T-helper 1 cell treated with Interleukin-12 subunit alpha and Interleukin-12 subunit beta and Interleukin-4 antibody, amounts not matched to agents 30 μg/mL and 1 μg/mL, for 36 hours (primary cell): ENCODE measurements around the gene UNC5B.

Experiments
- H3K27ac Mint-ChIP-seq: one replicate; pipeline ENCODE4 v1.8.0; 2021; ENCODE audit warnings: mild to moderate bottlenecking, mixed read lengths
- H3K27me3 Mint-ChIP-seq: one replicate; pipeline ENCODE4 v1.8.0; 2021; ENCODE audit warnings: low read depth, mixed read lengths
- H3K36me3 Mint-ChIP-seq: one replicate; pipeline ENCODE4 v1.8.0; 2021; ENCODE audit warnings: low read depth, mixed read lengths
- H3K4me1 Mint-ChIP-seq: one replicate; pipeline ENCODE4 v1.8.0; 2021; ENCODE audit warnings: low read depth, mixed read lengths
- H3K4me3 Mint-ChIP-seq: one replicate; pipeline ENCODE4 v1.8.0; 2021; ENCODE audit warnings: mild to moderate bottlenecking, moderate library complexity, mixed read lengths
- H3K9me3 Mint-ChIP-seq: one replicate; pipeline ENCODE4 v1.8.0; 2021; ENCODE audit warnings: mixed read lengths

Gene UNC5B

GRCh38 chr10:71225291-71226058, 13.1 kb downstream of the UNC5B start:
- H3K4me1 Mint-ChIP-seq = no peaks in the 10 kb centered on the region
- no peak overlapping the region for H3K4me3 Mint-ChIP-seq
- peaks cover 4% of the 10 kb centered on the region for H3K27me3 Mint-ChIP-seq

GRCh38 chr10:71228875-71229675, 16.7 kb downstream of the UNC5B start:
- Mint-ChIP-seq H3K4me1 (no peaks in the 10 kb centered on the region), H3K36me3 (no peaks in the 10 kb centered on the region), H3K9me3 (no peaks in the 10 kb centered on the region), H3K27ac (no peak overlapping the region), H3K4me3 (no peak overlapping the region), H3K27me3 (peaks cover 4% of the 10 kb centered on the region)

More at GRCh38 chr10:71225291-71226058, 13.1 kb downstream of the UNC5B start:
- Mint-ChIP-seq H3K27ac (no peak overlapping the region), H3K36me3 (no peaks in the 10 kb centered on the region), H3K9me3 (no peaks in the 10 kb centered on the region)

DNA sequence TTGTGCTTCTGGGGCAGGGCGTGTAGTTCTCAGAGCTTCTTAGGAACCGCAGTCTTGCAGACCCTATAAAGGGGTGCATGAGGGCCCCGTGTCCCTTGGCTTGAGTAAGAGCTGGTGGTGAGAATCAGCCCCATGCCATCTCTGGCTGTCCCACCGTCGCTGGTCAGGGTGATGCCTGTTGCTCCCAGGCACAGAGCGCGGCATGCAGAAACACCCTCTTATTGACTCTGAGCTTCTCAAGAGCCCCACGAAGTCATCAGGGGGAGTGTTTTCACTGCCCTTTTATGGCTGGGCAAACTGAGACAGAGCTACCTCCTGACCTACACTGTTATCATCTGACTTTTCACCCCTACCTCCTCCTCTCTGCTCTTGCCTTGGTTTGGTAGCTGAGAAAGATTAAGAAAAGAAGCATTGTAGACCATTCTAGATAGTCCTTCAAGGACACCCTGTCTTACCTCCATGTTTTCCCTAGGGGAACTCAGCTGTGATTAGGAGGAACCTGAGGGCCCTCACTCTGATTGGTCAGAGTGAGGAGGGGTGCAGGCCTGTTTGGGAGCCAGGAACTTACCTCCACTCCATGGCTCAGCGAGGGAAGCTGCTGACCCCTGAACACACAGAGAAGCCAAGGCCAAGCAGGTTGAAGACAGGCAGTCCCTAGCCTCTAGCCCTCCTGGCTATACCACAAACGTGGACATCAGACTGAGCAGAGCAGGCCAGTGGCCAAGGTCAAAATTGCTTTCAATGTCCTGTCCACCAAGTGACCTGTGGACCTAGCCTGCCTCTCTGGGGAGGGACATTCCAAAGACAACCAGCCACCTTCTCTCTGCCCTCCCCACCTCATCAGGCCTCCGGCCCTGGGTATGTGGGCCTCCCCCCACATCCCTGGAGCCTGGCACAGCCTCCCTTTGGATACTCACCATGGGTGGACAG, 17.6 kb downstream of the UNC5B start:
- Mint-ChIP-seq H3K27me3 (peaks cover 4% of the 10 kb centered on the region), H3K4me1 (no peaks in the 10 kb centered on the region), H3K9me3 (no peaks in the 10 kb centered on the region), H3K27ac (no peak overlapping the region), H3K4me3 (no peak overlapping the region), H3K36me3 (no peaks in the 10 kb centered on the region)

GRCh38 chr10:71230656-71231025, 18.3 kb downstream of the UNC5B start:
- H3K4me1 Mint-ChIP-seq = no peaks in the 10 kb centered on the region
- no peak overlapping the region for H3K27ac Mint-ChIP-seq
- H3K27me3 Mint-ChIP-seq = peaks cover 1% of the 10 kb centered on the region
- H3K36me3 Mint-ChIP-seq = no peaks in the 10 kb centered on the region
- H3K9me3 Mint-ChIP-seq = no peaks in the 10 kb centered on the region
- H3K4me3 Mint-ChIP-seq = no peak overlapping the region

DNA sequence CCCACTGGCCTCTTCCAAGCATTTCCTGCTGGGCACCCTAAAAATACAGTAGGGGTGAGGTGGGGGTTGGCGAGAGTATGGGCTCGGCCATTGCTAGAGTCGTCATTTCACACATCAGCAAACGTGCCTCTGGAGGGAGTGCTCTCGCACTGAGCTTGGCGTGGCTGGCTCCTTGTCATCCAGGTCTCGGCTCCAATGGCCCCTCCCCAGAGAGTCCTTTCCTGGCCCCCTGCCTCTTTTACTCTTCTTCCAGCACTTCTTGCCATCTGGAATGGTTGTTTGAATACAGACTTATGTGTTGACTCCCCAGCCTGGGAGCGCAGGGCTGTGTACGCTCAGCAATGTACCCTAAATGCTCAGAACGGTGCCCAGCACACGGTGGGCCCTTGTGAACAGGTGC, 18.8 kb downstream of the UNC5B start:
- no peaks in the 10 kb centered on the region for H3K27me3 Mint-ChIP-seq
- H3K36me3 Mint-ChIP-seq = no peaks in the 10 kb centered on the region
- H3K4me1 Mint-ChIP-seq = no peaks in the 10 kb centered on the region
- H3K9me3 Mint-ChIP-seq = no peaks in the 10 kb centered on the region
- no peak overlapping the region for H3K4me3 Mint-ChIP-seq
- no peak overlapping the region for H3K27ac Mint-ChIP-seq

- H3K27ac Mint-ChIP-seq = no peak overlapping the region
- H3K9me3 Mint-ChIP-seq = no peaks in the 10 kb centered on the region
- H3K36me3 Mint-ChIP-seq = no peaks in the 10 kb centered on the region
- no peaks in the 10 kb centered on the region for H3K27me3 Mint-ChIP-seq
- H3K4me3 Mint-ChIP-seq = no peak overlapping the region
- H3K4me1 Mint-ChIP-seq = no peaks in the 10 kb centered on the region
Observed at GRCh38 chr10:71232089-71232998, 20.0 kb downstream of the UNC5B start.

DNA sequence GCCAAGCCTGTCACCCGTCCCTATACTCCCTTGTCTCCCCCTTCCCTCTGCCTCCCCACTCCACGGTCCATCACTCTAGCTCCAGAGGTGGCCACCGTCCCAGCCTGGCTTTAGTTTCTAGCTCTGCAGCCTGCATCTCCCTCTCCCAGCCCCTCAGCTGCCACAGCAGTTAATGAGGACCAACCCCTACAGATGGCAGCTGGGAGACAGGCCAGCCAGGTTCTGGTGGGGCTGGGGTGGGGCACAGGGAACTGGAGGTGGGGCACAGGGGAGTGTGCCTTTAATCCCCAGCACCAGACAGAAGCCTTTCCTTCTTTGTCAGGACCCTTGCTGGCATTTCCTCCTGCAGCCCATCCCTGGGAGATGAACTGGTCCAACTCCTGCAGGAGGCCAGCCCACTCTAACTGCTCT, 21.1 kb downstream of the UNC5B start:
- no peaks in the 10 kb centered on the region for H3K4me1 Mint-ChIP-seq
- H3K36me3 Mint-ChIP-seq = no peaks in the 10 kb centered on the region
- H3K9me3 Mint-ChIP-seq = no peaks in the 10 kb centered on the region
- no peak overlapping the region for H3K27ac Mint-ChIP-seq
- no peak overlapping the region for H3K4me3 Mint-ChIP-seq
- H3K27me3 Mint-ChIP-seq = no peaks in the 10 kb centered on the region

GRCh38 chr10:71234004-71234894, 21.9 kb downstream of the UNC5B start:
- no peak overlapping the region for H3K27ac Mint-ChIP-seq
- no peaks in the 10 kb centered on the region for H3K9me3 Mint-ChIP-seq
- H3K27me3 Mint-ChIP-seq = no peaks in the 10 kb centered on the region
- H3K4me3 Mint-ChIP-seq = no peak overlapping the region
- no peaks in the 10 kb centered on the region for H3K36me3 Mint-ChIP-seq
- H3K4me1 Mint-ChIP-seq = no peaks in the 10 kb centered on the region

- Mint-ChIP-seq H3K36me3 (no peaks in the 10 kb centered on the region), H3K4me1 (no peaks in the 10 kb centered on the region), H3K27ac (no peak overlapping the region), H3K27me3 (no peaks in the 10 kb centered on the region), H3K4me3 (no peak overlapping the region), H3K9me3 (no peaks in the 10 kb centered on the region)
Observed at GRCh38 chr10:71234970-71235685, 22.8 kb downstream of the UNC5B start.

DNA sequence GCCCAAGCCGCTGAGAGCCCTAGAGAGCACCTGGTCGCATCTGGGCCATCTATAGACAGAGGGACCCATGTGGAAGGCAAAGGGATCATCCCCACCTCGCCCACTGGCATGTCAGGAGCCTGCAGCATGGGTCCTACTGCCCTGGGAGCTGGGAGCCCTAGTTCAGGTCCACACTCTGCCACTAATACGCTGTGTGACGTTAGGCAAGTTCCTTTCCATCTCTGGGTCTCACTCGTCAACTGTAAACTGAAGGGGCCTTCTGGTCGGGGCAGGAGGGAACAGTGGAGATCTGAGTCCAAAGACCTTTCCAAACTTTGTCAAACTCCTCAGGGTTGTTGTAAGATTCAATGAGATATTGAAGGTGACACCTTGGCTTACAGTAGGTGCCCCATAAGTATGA, 23.4 kb downstream of the UNC5B start:
- no peaks in the 10 kb centered on the region for H3K27me3 Mint-ChIP-seq
- no peaks in the 10 kb centered on the region for H3K9me3 Mint-ChIP-seq
- H3K36me3 Mint-ChIP-seq = no peaks in the 10 kb centered on the region
- H3K27ac Mint-ChIP-seq = no peak overlapping the region
- no peak overlapping the region for H3K4me3 Mint-ChIP-seq
- H3K4me1 Mint-ChIP-seq = no peaks in the 10 kb centered on the region

GRCh38 chr10:71236286-71236685, 23.9 kb downstream of the UNC5B start:
- H3K4me1 Mint-ChIP-seq = no peaks in the 10 kb centered on the region
- H3K27ac Mint-ChIP-seq = no peak overlapping the region
- no peaks in the 10 kb centered on the region for H3K27me3 Mint-ChIP-seq
- H3K4me3 Mint-ChIP-seq = no peak overlapping the region
- no peaks in the 10 kb centered on the region for H3K9me3 Mint-ChIP-seq
- no peaks in the 10 kb centered on the region for H3K36me3 Mint-ChIP-seq

DNA sequence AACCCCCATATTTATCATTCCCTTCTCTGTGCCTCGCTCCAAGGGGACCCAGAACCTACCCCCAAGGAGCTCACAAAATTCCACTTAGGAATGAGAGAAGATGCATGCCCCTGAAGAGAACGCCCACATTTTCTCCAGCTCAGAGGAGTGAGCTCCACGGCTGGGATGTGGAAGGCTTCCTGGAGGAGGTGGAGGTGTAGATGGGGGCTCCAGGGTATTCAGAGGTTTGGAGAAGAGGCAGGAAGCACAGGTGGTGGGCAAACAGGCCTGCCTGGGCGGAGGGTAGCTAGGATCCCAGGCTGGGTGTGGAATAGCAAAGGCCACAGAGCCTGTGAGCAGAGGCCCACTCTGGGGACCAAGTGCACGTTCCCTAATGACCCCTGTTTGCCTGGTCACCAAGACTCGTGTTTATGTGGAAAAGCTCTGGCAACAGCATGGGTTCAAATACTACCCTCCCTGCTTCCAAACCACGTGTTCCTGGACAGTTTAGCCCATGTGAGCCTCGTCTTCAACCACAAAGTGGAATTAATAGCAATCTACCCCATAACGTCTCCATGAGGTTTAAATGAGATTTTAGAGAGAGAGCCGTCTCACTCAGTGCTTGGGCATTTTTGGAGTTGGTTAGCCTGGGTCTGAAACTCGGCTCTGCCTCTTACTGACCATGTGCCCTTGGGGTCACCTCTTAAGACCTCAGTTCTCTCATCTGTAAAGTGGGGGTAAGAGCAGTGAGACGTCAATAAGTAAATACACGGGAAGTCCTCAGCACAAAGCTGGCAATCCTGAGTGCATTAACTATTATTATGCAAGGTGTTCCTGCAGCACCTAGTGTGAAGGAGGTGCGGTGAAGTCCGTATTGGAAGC, 24.7 kb downstream of the UNC5B start:
- no peaks in the 10 kb centered on the region for H3K4me1 Mint-ChIP-seq
- no peaks in the 10 kb centered on the region for H3K27me3 Mint-ChIP-seq
- no peaks in the 10 kb centered on the region for H3K36me3 Mint-ChIP-seq
- no peak overlapping the region for H3K27ac Mint-ChIP-seq
- H3K9me3 Mint-ChIP-seq = no peaks in the 10 kb centered on the region
- H3K4me3 Mint-ChIP-seq = no peak overlapping the region
